Osteoblast (primary cell): ENCODE measurements around the gene FUT9. TPM values are rescaled to one million over a fixed set of nuclear protein-coding genes. Genes with fewer than 3 reads are reported as not detected.

ENCODE experiments used
- DNase-seq: peaks from one replicate; pipeline ENCODE4 v3.0.0; 2011; ENCODE audit warnings: low spot score, mixed read lengths; ENCODE audit not compliant: insufficient read length; ENCODE audit errors: missing footprints
- H2AFZ ChIP-seq: 2 replicates; pipeline ENCODE4 v1.6.0; 2011; ENCODE audit warnings: mild to moderate bottlenecking, low read length
- H3K27ac ChIP-seq: 2 replicates; pipeline ENCODE4 v1.5.1; 2011; ENCODE audit warnings: mild to moderate bottlenecking, low read depth, low read length, moderate library complexity
- H3K27me3 ChIP-seq: 2 replicates; pipeline ENCODE4 v1.6.0; 2012; ENCODE audit warnings: mild to moderate bottlenecking, control low read depth, inconsistent platforms, low read length, moderate library complexity; ENCODE audit not compliant: insufficient read depth
- H3K36me3 ChIP-seq: 2 replicates; pipeline ENCODE4 v1.5.1; 2011; ENCODE audit warnings: mild to moderate bottlenecking, low read length, control low read depth, moderate library complexity; ENCODE audit not compliant: insufficient read depth
- H3K4me1 ChIP-seq: 2 replicates; pipeline ENCODE4 v1.5.1; 2011; ENCODE audit warnings: mild to moderate bottlenecking, low read length, control low read depth, moderate library complexity; ENCODE audit not compliant: insufficient read depth
- H3K4me2 ChIP-seq: 2 replicates; pipeline ENCODE4 v1.6.0; 2011; ENCODE audit warnings: mild to moderate bottlenecking, low read length; ENCODE audit not compliant: insufficient read depth
- H3K4me3 ChIP-seq: fragments of 200-600 bp; sonication (generic); 3 replicates; pipeline ENCODE4 v1.5.1; 2012; ENCODE audit warnings: mild to moderate bottlenecking, low read length, inconsistent platforms; ENCODE audit not compliant: insufficient read depth
- H3K79me2 ChIP-seq: 2 replicates; pipeline ENCODE4 v1.6.0; 2012; ENCODE audit warnings: mild to moderate bottlenecking, low read length, control low read depth, inconsistent platforms; ENCODE audit not compliant: insufficient read depth
- H3K9me3 ChIP-seq: 2 replicates; pipeline ENCODE4 v1.5.1; 2011; ENCODE audit warnings: low read depth, low read length, control low read depth
- H4K20me1 ChIP-seq: 2 replicates; pipeline ENCODE4 v1.6.0; 2012; ENCODE audit warnings: mild to moderate bottlenecking, low read length, control low read depth; ENCODE audit not compliant: insufficient read depth
- CTCF ChIP-seq: IDR thresholded peaks from 2 replicates; pipeline ENCODE4 v1.5.1; 2011; ENCODE audit warnings: mild to moderate bottlenecking, low read depth, low read length, moderate library complexity; ENCODE audit errors: extremely low read depth
- total RNA-seq: library from RNA; depleted of rRNA; stranded (reverse); fragments of >200 nt; gene quantifications from 2 replicates; pipeline ENCODE4 v1.2.3, GENCODE V29; 2012

The FUT9 gene
- total RNA-seq, 1 donor = not detected

DNA sequence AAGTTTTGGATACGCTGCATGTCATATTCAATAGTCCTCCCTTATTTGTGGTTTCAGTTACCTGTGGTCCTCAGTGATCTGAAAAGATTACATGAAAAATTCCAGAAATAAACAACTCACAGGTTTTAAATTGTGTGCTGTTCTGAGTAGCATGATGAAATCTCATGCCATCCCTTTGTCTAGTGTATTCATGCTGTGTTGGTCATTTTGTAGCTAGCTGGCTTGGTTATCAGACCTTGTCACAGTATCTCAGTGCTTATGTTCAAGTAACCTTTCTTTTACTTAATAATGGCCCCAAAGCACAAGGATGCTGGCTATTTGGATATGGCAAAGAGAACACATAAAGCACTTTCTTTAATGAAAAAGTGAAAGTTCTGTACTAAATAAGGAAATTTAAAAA lies 78.3 kb downstream of the FUT9 start:
- no peak for DNase-seq
- Histone ChIP-seq H3K4me2 (no peak overlapping the region), H2AFZ (no peak overlapping the region), H3K9me3 (peaks cover 5% of the 10 kb centered on the region), H3K79me2 (no peaks in the 10 kb centered on the region), H4K20me1 (no peaks in the 10 kb centered on the region), H3K27ac (no peak overlapping the region), H3K4me3 (no peak overlapping the region), H3K36me3 (no peaks in the 10 kb centered on the region), H3K4me1 (no peaks in the 10 kb centered on the region), H3K27me3 (no peaks in the 10 kb centered on the region)
- TF ChIP-seq CTCF = no peak

- H3K4me3 ChIP-seq = no peak overlapping the region
- H3K27ac ChIP-seq = no peak overlapping the region
- H3K4me1 ChIP-seq = no peaks in the 10 kb centered on the region
- H4K20me1 ChIP-seq = no peaks in the 10 kb centered on the region
- no peaks in the 10 kb centered on the region for H3K36me3 ChIP-seq
- no peak overlapping the region for H3K4me2 ChIP-seq
- H3K27me3 ChIP-seq = no peaks in the 10 kb centered on the region
- TF ChIP-seq CTCF = no peak
- no peak overlapping the region for H2AFZ ChIP-seq
- H3K9me3 ChIP-seq = peaks cover 5% of the 10 kb centered on the region
- DNase-seq = no peak
- no peaks in the 10 kb centered on the region for H3K79me2 ChIP-seq
These were observed 83.3 kb downstream of the FUT9 start for GRCh38 chr6:96099069-96099468.

- no peaks in the 10 kb centered on the region for H3K36me3 ChIP-seq
- H3K4me3 ChIP-seq = no peak overlapping the region
- DNase-seq = no peak
- no peak overlapping the region for H2AFZ ChIP-seq
- H3K9me3 ChIP-seq = peaks cover 7% of the 10 kb centered on the region
- H3K4me2 ChIP-seq = no peak overlapping the region
- H3K27ac ChIP-seq = no peak overlapping the region
- TF ChIP-seq CTCF = no peak
- H3K4me1 ChIP-seq = no peaks in the 10 kb centered on the region
- H3K79me2 ChIP-seq = no peaks in the 10 kb centered on the region
- H4K20me1 ChIP-seq = no peaks in the 10 kb centered on the region
- no peaks in the 10 kb centered on the region for H3K27me3 ChIP-seq
These were observed 85.8 kb downstream of the FUT9 start for GRCh38 chr6:96101564-96101963.

- H3K9me3 ChIP-seq = peaks cover 2% of the 10 kb centered on the region
- H3K4me3 ChIP-seq = no peak overlapping the region
- no peak for TF ChIP-seq CTCF
- no peaks in the 10 kb centered on the region for H4K20me1 ChIP-seq
- no peaks in the 10 kb centered on the region for H3K27me3 ChIP-seq
- no peaks in the 10 kb centered on the region for H3K36me3 ChIP-seq
- DNase-seq = no peak
- no peak overlapping the region for H3K4me2 ChIP-seq
- no peaks in the 10 kb centered on the region for H3K4me1 ChIP-seq
- no peak overlapping the region for H2AFZ ChIP-seq
- H3K79me2 ChIP-seq = no peaks in the 10 kb centered on the region
- no peak overlapping the region for H3K27ac ChIP-seq
These were observed 89.1 kb downstream of the FUT9 start for GRCh38 chr6:96104910-96105309.
